HFFc6 (cell line): ENCODE data around the gene CRYZ. TPM values are rescaled to one million over a fixed set of nuclear protein-coding genes. Genes with fewer than 3 reads are reported as not detected.

ENCODE experiments used
- DNase-seq: peaks from one replicate; pipeline ENCODE4 v3.0.0-alpha.2; 2018
- H3K27ac Mint-ChIP-seq: 2 replicates; pipeline ENCODE4 v1.8.0; 2020; ENCODE audit warnings: mild to moderate bottlenecking, mixed read lengths
- H3K27me3 Mint-ChIP-seq: 2 replicates; pipeline ENCODE4 v1.8.0; 2021; ENCODE audit warnings: mild to moderate bottlenecking, moderate library complexity, mixed read lengths; ENCODE audit not compliant: insufficient read depth
- H3K36me3 Mint-ChIP-seq: 2 replicates; pipeline ENCODE4 v1.8.0; 2021; ENCODE audit warnings: low read depth, mixed read lengths
- H3K4me1 Mint-ChIP-seq: 2 replicates; pipeline ENCODE4 v1.8.0; 2020; ENCODE audit warnings: low read depth, mixed read lengths
- H3K4me3 Mint-ChIP-seq: 2 replicates; pipeline ENCODE4 v1.8.0; 2020; ENCODE audit warnings: mild to moderate bottlenecking, moderate library complexity, mixed read lengths
- H3K9me3 Mint-ChIP-seq: 2 replicates; pipeline ENCODE4 v1.8.0; 2020; ENCODE audit warnings: mild to moderate bottlenecking, mixed read lengths
- total RNA-seq, 6 experiments: library from RNA; stranded (reverse); fragmentation: NEBNext Ultra II Directional; extraction: Animal tissue kit (Norgen Biotek cat#: 25700); gene quantifications; 2 replicates in 1 of 6; 3 replicates in 5 of 6; pipeline ENCODE4 v1.2.3, GENCODE V29; 2021
- TF ChIP-seq, protein P1 (sequence below): fragments of 200-600 bp; sonication (generic); IDR thresholded peaks from 2 replicates; pipeline ENCODE4 v1.5.0; 2021; ENCODE audit warnings: antibody characterized with exemption, mild to moderate bottlenecking

Gene CRYZ
- total RNA-seq, 6 experiments from 2014 or later, result 42.9 to 53.3 (median 46.4) TPM

- Mint-ChIP-seq H3K4me3 (no peak overlapping the region), H3K27ac (no peak overlapping the region), H3K27me3 (peaks cover 2% of the 10 kb centered on the region), H3K9me3 (no peaks in the 10 kb centered on the region), H3K36me3 (no peaks in the 10 kb centered on the region), H3K4me1 (peaks cover 13% of the 10 kb centered on the region)
- TF ChIP-seq, protein P1, sequence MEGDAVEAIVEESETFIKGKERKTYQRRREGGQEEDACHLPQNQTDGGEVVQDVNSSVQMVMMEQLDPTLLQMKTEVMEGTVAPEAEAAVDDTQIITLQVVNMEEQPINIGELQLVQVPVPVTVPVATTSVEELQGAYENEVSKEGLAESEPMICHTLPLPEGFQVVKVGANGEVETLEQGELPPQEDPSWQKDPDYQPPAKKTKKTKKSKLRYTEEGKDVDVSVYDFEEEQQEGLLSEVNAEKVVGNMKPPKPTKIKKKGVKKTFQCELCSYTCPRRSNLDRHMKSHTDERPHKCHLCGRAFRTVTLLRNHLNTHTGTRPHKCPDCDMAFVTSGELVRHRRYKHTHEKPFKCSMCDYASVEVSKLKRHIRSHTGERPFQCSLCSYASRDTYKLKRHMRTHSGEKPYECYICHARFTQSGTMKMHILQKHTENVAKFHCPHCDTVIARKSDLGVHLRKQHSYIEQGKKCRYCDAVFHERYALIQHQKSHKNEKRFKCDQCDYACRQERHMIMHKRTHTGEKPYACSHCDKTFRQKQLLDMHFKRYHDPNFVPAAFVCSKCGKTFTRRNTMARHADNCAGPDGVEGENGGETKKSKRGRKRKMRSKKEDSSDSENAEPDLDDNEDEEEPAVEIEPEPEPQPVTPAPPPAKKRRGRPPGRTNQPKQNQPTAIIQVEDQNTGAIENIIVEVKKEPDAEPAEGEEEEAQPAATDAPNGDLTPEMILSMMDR, result no peak
- DNase-seq, result no peak
Measured at GRCh38 chr1:74686928-74687327, 45.9 kb downstream of the CRYZ start.

GRCh38 chr1:74684301-74684700, 48.5 kb downstream of the CRYZ start:
- H3K9me3 Mint-ChIP-seq, result no peaks in the 10 kb centered on the region
- peaks cover 2% of the 10 kb centered on the region for H3K27me3 Mint-ChIP-seq
- peaks cover 2% of the 10 kb centered on the region for H3K4me1 Mint-ChIP-seq
- H3K4me3 Mint-ChIP-seq, result no peak overlapping the region
- no peak for DNase-seq
- H3K36me3 Mint-ChIP-seq, result no peaks in the 10 kb centered on the region
- TF ChIP-seq, protein P1, result no peak
- H3K27ac Mint-ChIP-seq, result no peak overlapping the region

GRCh38 chr1:74683656-74684055, 49.2 kb downstream of the CRYZ start:
- no peaks in the 10 kb centered on the region for H3K36me3 Mint-ChIP-seq
- TF ChIP-seq, protein P1, result no peak
- no peak overlapping the region for H3K27ac Mint-ChIP-seq
- H3K4me1 Mint-ChIP-seq, result no peaks in the 10 kb centered on the region
- DNase-seq, result no peak
- H3K9me3 Mint-ChIP-seq, result no peaks in the 10 kb centered on the region
- H3K4me3 Mint-ChIP-seq, result no peak overlapping the region
- H3K27me3 Mint-ChIP-seq, result peaks cover 5% of the 10 kb centered on the region

GRCh38 chr1:74681851-74682250, 51.0 kb downstream of the CRYZ start:
- no peaks in the 10 kb centered on the region for H3K4me1 Mint-ChIP-seq
- H3K36me3 Mint-ChIP-seq, result no peaks in the 10 kb centered on the region
- TF ChIP-seq, protein P1, result no peak
- H3K27ac Mint-ChIP-seq, result no peak overlapping the region
- H3K9me3 Mint-ChIP-seq, result no peaks in the 10 kb centered on the region
- peaks cover 5% of the 10 kb centered on the region for H3K27me3 Mint-ChIP-seq
- H3K4me3 Mint-ChIP-seq, result no peak overlapping the region
- DNase-seq, result no peak

DNA sequence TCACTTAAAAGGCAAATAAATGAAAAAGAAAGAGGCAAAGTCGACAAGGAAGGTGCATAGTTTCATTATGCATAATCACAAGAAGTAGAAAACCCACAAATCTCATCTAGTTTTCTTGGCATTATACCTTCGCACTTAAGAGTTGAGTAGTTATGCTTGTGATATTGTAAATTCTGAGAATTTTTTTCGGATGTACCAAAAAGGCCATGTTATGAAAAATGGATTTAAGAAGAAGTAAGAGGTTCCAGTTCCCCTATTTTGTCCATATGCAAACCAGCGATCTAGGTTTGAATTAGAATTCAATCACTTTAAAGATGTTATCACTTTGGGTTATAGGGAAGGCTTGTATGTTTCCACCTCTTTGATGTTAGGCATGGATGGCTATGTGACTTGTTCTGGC, 51.4 kb downstream of the CRYZ start:
- no peaks in the 10 kb centered on the region for H3K36me3 Mint-ChIP-seq
- H3K9me3 Mint-ChIP-seq, result no peaks in the 10 kb centered on the region

More for the DNA sequence above, 51.4 kb downstream of the CRYZ start:
- no peaks in the 10 kb centered on the region for H3K4me1 Mint-ChIP-seq
- H3K4me3 Mint-ChIP-seq, result no peak overlapping the region
- H3K27me3 Mint-ChIP-seq, result peaks cover 5% of the 10 kb centered on the region
- TF ChIP-seq, protein P1, result no peak
- no peak for DNase-seq
- no peak overlapping the region for H3K27ac Mint-ChIP-seq
